Mesothelial cell of epicardium (in vitro differentiated cells): ENCODE data around the gene MTCL1. TPM values are rescaled to one million over a fixed set of nuclear protein-coding genes. Genes with fewer than 3 reads are reported as not detected.

Experiments
- DNase-seq, 2 experiments: peaks; one replicate each; pipeline ENCODE4 v3.0.0; 2021; ENCODE audit warnings: low spot score in 2 of 2; ENCODE audit not compliant: unreplicated experiment in 2 of 2
- H3K27ac Mint-ChIP-seq: 2 replicates; pipeline ENCODE4 v1.8.0; 2021; ENCODE audit warnings: mixed read lengths
- H3K27me3 Mint-ChIP-seq: 2 replicates; pipeline ENCODE4 v1.8.0; 2021; ENCODE audit warnings: low read depth, mixed read lengths
- H3K36me3 Mint-ChIP-seq: 2 replicates; pipeline ENCODE4 v1.8.0; 2021; ENCODE audit warnings: mixed read lengths
- H3K4me1 Mint-ChIP-seq: 2 replicates; pipeline ENCODE4 v1.8.0; 2021; ENCODE audit warnings: mixed read lengths
- H3K4me3 Mint-ChIP-seq: 2 replicates; pipeline ENCODE4 v1.8.0; 2021; ENCODE audit warnings: mild to moderate bottlenecking, moderate library complexity, mixed read lengths
- H3K9me3 Mint-ChIP-seq: 2 replicates; pipeline ENCODE4 v1.8.0; 2021; ENCODE audit warnings: mixed read lengths
- total RNA-seq: library from RNA; stranded (reverse); gene quantifications from 3 replicates; pipeline ENCODE4 v1.2.1, GENCODE V29; 2021
- TF ChIP-seq, protein P1 (sequence below): fragments of 200-600 bp; sonication (generic); IDR thresholded peaks from one replicate; pipeline ENCODE4 v1.5.0; 2021; ENCODE audit warnings: antibody characterized with exemption; ENCODE audit not compliant: unreplicated experiment

Gene MTCL1
- total RNA-seq, 1 donor from 2014 or later = 24.7 TPM

DNA sequence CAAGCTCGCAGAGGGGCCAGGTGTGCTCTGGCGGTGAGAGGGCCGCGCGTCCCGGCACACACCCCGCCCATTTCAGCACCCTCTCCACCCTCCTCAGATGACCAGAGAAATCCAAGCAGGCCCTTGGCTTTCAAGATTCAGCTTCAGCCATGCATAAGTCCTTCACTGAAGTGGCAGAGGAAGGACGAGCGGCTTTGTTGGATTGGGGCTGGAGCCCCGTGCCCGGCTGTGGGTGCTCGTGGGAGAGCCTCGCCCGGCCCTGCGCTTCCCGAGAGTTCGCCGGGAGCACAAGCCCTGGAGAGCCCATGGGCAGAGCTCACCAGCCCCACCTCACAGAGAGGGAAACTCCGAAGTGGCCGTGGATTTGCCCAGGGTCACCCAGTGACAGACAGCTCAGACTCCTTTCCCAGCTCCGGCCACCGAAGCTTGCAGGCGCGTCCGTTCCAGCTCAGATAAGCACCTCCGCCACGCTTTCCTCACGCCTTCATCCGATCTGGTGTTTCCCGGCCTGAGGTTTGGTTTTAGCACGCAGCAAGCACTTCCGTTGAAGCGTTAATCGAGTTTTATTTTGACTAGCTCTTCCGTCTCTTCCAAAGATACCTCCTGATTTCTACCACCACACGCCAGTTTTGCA lies 45.6 kb upstream of the MTCL1 start:
- no peaks in the 10 kb centered on the region for H3K4me1 Mint-ChIP-seq
- DNase-seq = no peak
- no peaks in the 10 kb centered on the region for H3K9me3 Mint-ChIP-seq
- no peaks in the 10 kb centered on the region for H3K36me3 Mint-ChIP-seq
- TF ChIP-seq, protein P1, sequence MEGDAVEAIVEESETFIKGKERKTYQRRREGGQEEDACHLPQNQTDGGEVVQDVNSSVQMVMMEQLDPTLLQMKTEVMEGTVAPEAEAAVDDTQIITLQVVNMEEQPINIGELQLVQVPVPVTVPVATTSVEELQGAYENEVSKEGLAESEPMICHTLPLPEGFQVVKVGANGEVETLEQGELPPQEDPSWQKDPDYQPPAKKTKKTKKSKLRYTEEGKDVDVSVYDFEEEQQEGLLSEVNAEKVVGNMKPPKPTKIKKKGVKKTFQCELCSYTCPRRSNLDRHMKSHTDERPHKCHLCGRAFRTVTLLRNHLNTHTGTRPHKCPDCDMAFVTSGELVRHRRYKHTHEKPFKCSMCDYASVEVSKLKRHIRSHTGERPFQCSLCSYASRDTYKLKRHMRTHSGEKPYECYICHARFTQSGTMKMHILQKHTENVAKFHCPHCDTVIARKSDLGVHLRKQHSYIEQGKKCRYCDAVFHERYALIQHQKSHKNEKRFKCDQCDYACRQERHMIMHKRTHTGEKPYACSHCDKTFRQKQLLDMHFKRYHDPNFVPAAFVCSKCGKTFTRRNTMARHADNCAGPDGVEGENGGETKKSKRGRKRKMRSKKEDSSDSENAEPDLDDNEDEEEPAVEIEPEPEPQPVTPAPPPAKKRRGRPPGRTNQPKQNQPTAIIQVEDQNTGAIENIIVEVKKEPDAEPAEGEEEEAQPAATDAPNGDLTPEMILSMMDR = no peak
- H3K27ac Mint-ChIP-seq = no peak overlapping the region
- H3K4me3 Mint-ChIP-seq = no peak overlapping the region
- H3K27me3 Mint-ChIP-seq = peaks cover 29% of the 10 kb centered on the region

DNA sequence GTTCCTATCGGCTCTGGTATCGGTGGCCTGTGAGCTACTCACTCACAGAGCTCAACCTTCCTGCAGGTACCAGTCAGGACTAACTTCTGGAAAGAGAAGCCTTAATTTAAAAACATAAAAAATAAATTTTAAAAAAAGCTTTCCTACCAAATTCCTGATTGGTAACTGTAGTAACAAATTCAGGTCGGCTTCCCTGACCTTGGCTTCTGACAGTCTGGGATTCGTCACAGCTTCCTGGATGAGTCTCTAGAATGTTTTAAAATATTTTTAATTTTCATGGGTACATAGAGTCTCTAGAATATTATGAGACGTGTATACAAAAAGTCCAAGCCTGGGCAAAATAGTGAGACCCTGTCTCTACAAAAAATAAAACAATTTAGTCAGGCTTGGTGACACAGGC lies 45.0 kb upstream of the MTCL1 start:
- Mint-ChIP-seq H3K4me3 (no peak overlapping the region), H3K27me3 (peaks cover 28% of the 10 kb centered on the region), H3K36me3 (no peaks in the 10 kb centered on the region), H3K27ac (no peak overlapping the region), H3K9me3 (no peaks in the 10 kb centered on the region), H3K4me1 (no peaks in the 10 kb centered on the region)
- no peak for DNase-seq
- TF ChIP-seq, protein P1 = no peak

DNA sequence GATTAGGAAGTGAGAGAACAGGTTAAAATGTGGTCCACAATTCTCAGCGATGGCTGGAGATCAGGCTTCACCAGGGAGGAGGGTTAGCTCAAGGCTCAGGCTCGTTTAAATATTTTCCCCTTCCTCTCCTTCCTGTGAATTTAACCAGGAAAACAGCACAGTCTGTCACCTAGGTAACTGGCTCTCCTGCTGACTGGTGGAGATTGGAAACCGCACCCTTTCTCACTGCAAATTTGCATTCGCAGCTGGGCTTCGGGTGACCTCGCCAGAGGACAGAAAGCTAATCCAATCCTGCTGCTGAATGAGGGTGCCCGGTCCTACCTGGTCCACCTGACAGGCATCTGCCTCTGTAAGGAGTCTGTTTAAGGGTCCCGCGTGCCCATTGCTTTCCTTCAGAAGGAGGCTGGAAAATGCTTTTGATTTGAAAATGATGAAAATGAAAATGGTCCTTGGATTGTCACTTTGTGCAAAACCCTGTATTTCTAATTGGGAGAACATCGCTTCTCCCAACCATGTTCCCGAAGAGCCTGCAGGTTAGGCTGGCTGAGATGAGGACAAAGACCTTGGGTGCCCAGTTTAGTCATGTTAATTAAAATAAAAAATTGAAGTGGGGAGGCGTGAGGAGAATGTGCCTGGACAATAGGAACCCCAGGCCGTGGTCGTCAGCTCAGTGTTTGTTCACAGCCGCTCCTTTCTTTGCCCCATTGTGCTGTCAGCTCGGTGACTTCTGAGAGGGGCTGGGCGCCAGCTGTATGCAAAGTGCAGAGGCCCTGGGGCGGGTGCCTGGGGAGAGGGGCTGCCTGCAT lies 43.4 kb upstream of the MTCL1 start:
- H3K9me3 Mint-ChIP-seq = no peaks in the 10 kb centered on the region
- no peak overlapping the region for H3K27ac Mint-ChIP-seq
- TF ChIP-seq, protein P1 = no peak
- H3K4me3 Mint-ChIP-seq = no peak overlapping the region
- DNase-seq = no peak
- no peaks in the 10 kb centered on the region for H3K4me1 Mint-ChIP-seq
- H3K27me3 Mint-ChIP-seq = peaks cover 18% of the 10 kb centered on the region
- no peaks in the 10 kb centered on the region for H3K36me3 Mint-ChIP-seq

DNA sequence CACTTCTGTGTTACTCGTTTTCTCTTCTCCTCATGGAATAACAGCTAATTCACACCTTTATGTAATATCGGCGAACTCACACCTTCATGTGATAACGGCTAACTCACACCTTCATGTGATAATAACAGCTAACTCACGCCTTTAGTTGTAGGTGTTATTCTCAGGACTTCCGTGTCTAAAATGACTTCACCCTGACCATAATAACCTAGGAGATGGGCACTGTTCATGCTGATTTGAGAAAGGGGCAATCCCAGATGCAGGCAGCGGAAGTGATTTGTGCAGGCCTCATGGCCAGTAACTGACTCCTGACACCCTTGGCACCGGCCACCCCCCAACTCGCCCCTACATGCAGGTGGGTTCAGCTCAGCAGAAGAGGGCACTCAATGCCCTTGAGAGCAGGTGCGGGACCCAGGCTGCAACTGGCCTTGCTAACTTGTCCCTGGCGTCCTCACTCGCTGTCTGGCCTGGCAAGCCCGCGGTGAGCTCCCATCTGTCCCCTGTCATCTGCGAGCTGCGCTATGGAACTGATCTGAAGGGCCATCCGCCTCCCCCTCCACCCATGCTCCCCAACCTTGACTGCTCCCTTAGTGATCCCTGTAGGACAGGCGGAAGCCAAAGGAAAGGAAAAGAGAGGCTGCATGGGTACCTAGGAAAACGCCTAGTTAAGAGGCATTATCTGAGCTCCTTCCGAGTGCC lies 42.6 kb upstream of the MTCL1 start:
- Mint-ChIP-seq H3K27ac (no peak overlapping the region), H3K9me3 (no peaks in the 10 kb centered on the region), H3K27me3 (peaks cover 18% of the 10 kb centered on the region), H3K36me3 (no peaks in the 10 kb centered on the region), H3K4me3 (no peak overlapping the region), H3K4me1 (no peaks in the 10 kb centered on the region)
- TF ChIP-seq, protein P1 = no peak
- DNase-seq = no peak

DNA sequence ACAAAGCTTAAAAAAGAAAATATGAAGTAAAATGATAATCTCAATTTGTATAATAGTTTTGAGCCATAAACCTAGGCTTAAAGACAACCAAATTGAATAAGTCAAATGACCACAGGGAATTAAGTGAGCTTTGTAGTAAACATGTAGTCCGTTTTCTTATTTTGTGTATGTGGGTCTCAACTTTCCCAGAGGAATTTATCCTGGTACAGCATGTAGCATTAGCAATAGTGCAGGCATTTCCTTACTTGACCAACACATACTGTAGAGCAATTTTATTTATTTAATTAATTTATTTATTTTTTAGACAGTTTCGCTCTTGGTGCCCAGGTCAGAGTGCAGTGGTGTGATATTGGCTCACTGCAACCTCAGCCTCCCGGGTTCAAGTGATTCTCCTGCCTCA lies 37.5 kb upstream of the MTCL1 start:
- H3K4me3 Mint-ChIP-seq = no peak overlapping the region
- no peaks in the 10 kb centered on the region for H3K9me3 Mint-ChIP-seq
- no peaks in the 10 kb centered on the region for H3K36me3 Mint-ChIP-seq
- no peak for DNase-seq
- no peaks in the 10 kb centered on the region for H3K4me1 Mint-ChIP-seq
- TF ChIP-seq, protein P1 = no peak
- peaks cover 5% of the 10 kb centered on the region for H3K27me3 Mint-ChIP-seq
- no peak overlapping the region for H3K27ac Mint-ChIP-seq
